HG02870 (cell line): Measurements from ENCODE around the gene LONP1.
A peak's percentile ranks its signal among the peaks of the same experiment; 100 is the strongest.
"Not testable (repeated sequence)": the region's sequence is repeated elsewhere in the genome, so short reads cannot be mapped to it uniquely, and the experiment has no call there.

Source experiments
- ATAC-seq: cut with Tn5 transposase; IDR thresholded peaks from one replicate; pipeline ENCODE4 v1.9.1; 2021; ENCODE audit warnings: mild to moderate bottlenecking, moderate library complexity; ENCODE audit not compliant: unreplicated experiment

LONP1 gene, protein sequence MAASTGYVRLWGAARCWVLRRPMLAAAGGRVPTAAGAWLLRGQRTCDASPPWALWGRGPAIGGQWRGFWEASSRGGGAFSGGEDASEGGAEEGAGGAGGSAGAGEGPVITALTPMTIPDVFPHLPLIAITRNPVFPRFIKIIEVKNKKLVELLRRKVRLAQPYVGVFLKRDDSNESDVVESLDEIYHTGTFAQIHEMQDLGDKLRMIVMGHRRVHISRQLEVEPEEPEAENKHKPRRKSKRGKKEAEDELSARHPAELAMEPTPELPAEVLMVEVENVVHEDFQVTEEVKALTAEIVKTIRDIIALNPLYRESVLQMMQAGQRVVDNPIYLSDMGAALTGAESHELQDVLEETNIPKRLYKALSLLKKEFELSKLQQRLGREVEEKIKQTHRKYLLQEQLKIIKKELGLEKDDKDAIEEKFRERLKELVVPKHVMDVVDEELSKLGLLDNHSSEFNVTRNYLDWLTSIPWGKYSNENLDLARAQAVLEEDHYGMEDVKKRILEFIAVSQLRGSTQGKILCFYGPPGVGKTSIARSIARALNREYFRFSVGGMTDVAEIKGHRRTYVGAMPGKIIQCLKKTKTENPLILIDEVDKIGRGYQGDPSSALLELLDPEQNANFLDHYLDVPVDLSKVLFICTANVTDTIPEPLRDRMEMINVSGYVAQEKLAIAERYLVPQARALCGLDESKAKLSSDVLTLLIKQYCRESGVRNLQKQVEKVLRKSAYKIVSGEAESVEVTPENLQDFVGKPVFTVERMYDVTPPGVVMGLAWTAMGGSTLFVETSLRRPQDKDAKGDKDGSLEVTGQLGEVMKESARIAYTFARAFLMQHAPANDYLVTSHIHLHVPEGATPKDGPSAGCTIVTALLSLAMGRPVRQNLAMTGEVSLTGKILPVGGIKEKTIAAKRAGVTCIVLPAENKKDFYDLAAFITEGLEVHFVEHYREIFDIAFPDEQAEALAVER

DNA sequence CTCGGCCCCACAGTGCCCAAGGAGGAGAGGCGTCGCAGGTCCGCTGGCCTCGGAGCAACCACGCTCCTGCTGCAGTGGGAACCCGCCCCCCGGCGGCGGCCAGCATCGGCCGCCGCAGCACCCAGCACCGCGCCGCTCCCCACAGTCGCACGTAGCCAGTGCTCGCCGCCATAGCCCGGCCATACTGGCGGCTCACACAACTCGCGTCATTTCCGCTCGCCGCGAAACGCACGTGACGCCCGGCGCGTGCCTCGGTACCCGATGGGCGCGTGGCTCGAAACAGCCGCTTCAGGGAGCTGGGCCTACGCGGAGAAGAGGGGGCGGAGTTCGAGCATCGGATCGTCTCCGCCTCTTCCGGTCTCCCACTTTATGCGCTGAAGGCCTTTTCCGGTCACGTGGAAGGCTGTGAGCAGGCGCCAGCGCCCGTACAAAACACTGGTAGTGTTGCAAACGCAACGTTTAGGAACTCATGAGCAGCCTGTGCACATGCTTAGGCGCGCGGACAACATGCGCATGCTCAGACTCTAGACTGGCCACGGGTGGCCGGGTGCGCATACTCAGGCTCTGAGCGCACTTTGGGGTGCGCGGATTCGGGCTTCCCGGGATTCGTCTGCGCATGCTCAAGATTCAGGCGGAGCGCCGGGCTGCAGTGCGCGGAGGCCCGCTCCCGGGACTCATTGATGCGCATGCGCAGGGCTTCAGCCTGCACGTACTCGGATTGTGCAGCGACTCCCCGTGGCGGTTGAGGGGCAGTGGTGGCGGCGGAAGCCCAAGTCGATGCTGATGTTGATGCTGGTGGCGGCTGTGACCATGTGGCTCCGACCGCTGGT, at the start of gene LONP1, which contains the start of gene CATSPERD:
TSS of gene LONP1 (minus strand) at position 186 of the 830 bp plus-strand sequence. CDS start at position 172, 14 bp downstream.
TSS of gene CATSPERD (plus strand) at position 677 of the 830 bp plus-strand sequence. CDS start at position 778, 101 bp downstream.
- ATAC-seq = peak; percentile 87

DNA sequence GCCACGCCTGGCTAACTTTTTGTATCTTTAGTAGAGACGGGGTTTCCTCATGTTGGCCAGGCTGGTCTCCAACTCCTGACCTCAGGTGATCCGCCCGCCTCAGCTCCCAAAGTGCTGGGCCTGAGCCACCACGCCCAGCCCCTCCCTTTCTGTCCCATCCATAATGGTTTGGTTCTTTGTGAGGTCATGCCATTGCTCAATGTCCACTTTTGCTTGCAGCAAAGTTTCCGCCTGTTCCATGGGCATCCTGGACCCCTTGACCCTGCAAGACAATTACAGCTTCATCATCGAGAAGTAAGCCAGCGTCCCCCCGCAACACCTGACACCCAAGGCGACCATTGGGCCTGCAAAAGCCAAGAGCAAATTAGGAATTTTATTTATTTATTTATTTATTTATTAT, 48.0 kb upstream of the LONP1 start:
- ATAC-seq = no peak

DNA sequence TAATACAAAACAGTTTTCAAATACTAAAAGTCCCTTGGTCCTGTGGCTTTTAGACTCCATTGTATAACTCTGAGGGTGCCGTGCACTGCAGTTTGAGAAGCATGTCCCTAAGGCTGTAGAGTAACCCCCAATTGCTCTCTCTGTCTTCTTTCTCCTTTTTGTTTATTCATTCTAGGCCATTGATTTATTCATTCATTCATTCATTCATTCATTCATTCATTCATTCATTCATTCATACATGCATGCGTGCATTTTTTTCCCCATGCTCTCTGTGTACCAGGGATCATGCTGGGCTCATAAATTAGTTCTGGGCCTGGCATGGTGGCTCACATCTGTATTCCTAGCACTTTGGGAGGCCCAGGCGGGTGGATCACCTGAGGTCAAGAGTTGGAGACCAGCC, 45.3 kb upstream of the LONP1 start:
- ATAC-seq = no peak

DNA sequence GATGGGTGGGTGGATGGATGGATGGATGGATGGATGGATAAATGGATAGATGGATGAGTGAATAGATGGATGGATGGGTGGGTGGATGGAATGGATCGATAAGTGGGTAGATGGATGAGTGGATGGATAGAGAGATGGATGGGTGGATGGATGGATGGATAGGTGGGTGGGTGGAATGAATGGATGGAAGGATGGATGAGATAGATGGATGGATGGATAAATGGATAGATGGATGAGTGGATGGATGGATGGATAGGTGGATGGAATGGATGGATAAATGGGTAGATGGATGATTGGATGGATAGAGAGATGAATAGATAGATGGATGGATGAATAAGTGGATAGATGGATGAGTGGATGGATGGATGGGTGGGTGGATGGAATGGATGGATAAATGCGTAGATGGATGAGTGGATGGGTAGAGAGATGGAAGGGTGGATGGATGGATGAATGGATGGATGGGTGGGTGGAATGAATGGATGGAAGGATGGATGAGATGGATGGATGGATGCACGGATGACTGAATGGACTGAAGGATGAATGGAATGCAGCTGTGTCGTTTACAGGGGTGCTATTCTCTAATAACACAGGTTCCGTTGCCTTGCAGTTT, 42.8 kb upstream of the LONP1 start:
- ATAC-seq = no peak

DNA sequence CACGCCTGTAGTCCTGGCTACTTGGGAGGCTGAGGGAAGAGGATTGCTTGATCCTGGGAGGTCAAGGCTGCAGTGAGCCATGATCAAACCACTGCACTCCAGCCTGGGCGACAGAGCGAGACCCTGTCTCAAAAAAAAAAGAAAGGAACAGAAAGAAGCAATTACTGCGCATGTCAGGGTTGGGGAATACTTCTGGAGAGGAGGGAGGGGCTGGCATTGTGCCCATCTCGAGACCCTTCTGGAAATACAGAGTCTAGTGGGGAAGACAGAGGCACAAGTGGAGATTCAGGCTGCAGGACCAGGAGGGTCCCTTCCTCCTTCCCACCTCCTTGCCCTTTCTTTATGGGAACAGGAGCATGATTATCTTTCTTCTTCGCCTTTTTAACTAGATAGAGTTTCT, 33.8 kb upstream of the LONP1 start:
- ATAC-seq = no peak

DNA sequence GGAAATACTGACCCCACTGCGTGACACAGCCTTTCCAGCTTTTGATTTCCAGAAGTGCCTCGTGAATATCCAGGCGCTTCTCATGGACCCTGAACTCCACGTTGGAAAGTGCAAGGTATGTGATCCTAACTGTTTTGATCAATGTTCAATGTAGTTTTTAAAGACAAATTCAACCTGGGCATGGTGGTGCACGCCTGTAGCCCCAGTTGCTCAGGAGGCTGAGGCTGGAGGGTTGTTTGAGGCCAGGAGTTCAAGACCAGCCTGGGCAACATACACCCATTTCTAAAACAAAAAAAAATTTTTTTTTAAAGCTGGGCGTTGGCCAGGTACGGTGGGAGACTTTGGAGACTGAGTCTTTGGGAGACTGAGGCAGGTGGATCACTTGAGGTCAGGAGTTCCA, 31.8 kb upstream of the LONP1 start:
- no peak for ATAC-seq

DNA sequence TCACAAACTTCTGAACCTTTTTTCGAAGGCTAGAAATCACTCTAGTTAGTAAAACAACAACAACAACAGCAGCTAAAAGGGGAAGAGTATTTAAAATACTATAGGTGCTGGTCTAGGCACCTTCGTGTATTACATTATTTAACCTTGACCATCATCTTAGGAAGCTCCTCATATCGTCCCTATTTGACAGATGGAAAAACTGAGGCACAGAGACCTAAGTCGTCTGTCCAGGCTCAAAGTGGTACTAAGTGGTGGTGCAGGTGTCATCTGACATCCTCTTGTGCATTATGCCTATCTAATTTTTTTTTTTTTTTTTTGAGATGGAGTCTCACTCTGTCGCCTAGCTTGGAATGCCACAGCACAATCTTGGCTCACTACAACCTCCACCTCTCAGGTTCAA, 29.6 kb upstream of the LONP1 start:
- no peak for ATAC-seq

DNA sequence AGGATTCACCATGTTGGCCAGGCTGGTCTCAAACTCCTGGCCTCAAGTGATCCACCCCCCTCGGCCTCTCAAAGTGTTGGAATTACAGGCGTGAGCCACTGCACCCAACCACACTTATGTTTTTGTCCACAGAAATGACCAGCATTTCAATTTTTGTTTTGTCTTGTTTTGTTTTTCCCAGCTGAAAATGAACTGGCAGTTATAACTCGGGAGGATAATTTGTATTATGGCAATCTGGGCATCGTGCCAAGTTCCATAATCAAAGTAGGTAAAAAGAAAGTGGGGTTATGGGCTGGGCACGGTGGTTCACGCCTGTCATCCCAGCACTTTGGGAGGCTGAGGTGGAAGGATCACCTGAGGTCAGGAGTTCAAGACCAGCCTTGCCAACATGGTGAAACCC, 29.0 kb upstream of the LONP1 start:
- not testable (repeated sequence) for ATAC-seq

DNA sequence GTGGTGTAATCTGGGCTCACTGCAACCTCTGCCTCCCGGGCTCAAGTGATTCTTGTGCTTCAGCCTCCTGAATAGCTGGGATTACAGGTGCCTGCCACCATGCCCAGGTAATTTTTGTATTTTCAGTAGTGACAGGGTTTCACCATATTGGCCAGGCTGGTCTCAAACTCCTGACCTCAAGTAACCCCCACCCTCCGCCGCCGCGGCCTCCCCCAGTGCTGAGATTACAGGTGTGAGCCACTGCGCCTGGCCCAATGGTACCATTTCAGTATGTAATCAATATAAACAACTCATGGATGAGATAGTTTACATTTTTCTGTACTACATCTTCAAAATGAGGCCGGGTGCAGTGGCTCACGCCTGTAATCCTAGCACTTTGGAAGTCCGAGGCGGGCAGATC, 25.1 kb upstream of the LONP1 start:
- ATAC-seq = not testable (repeated sequence)

DNA sequence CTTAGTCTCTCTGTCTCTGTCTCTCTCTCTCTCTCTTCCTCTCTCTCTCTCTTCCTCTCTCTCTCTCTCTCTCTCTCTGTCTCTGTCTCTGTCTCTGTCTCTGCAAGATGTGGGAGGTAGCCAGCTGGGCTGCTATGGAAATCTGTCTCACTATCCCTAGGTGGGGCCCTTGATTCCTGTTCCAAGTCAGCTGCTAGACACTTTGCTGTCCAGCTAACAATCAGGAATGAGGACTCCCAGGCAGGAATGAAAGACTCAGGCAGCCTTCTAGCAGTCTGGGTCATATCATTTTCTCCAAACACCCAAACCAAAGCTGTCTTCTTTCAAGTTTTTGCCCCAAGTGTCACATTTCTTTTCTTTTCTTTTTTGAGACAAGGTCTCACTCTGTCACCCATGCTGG, 23.7 kb upstream of the LONP1 start:
- no peak for ATAC-seq

DNA sequence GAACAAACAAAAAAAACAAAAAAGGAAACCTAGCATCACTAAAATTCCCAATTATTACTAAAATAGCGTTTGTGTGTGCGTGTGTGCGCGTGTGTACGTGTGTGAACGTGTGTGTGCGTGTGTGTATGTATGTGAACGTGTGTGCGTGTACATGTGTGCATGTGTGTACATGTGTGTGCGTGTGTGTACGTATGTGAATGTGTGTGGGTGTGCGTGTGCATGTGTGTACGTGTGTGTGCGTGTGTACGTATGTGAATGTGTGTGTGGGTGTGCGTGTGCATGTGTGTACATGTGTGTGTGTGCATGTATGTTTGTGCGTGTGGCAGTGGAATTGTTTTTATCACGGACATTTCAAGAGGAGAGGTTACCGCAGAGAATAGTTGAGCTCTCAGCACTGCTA, 22.1 kb upstream of the LONP1 start:
- no peak for ATAC-seq

DNA sequence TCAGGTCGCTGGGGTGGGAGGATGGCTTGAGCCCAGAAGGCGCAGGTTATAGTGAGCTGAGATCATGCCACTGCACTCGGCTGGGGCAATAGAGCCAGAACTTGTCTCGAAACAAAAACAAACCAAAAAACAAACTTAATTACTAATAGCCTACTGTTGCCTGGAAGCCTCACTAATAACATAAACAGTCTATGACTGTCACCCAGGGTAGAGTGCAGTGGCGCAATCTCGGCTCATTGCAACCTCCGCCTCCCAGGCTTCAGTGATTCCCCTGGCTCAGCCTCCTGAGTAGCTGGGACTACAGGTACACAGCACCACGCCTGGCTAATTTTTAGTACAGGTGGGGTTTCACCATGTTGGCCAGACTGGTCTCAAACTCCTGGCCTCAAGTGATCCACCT, 18.5 kb upstream of the LONP1 start:
- ATAC-seq = no peak

DNA sequence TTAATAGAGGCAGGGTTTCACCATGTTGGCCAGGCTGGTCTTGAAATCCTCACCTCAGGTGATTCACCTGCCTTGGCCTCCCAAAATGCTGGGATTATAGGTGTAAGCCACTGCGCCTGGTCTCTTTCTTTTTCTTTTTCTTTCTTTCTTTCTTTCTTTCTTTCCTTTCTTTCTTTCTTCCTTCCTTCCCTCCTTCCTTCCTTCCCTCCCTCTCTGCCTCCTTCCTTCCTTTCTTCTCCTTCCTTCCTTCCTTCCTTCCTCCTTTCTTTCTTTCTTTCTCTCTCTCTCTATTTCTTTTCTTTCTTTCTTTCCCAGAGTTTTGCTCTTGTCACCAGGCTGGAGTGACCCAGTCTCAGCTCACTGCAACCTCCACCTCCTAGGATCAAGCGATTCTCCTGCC, 13.2 kb upstream of the LONP1 start:
- ATAC-seq = not testable (repeated sequence)

DNA sequence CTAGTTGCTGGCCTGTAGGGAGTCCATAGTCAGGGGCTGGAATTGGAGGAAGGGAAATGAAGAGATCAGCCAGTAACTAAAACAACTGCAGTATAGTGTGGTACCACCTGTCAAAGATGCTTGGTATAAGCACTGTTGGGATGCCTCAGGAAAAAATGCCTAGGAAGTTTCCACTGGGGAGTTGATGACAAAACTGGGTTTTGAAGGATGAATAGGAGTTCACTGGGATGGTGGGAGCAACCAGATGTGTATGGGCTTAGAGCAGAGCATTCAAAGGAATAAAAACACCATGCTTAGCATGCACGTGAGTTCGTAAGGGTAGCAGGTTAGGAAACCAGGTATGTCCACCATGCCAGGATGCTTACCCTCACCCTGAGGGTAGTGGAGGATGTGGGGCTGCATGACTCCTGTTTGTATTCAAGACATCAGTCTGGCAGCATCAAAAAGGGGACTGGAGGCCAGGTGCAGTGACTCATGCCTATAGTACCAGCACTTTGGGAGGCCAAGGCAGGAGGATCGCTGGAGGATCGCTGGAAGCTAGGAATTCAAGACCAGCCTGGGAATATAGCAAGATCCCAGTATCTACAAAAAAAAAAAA, 7.6 kb upstream of the LONP1 start:
- ATAC-seq = no peak

DNA sequence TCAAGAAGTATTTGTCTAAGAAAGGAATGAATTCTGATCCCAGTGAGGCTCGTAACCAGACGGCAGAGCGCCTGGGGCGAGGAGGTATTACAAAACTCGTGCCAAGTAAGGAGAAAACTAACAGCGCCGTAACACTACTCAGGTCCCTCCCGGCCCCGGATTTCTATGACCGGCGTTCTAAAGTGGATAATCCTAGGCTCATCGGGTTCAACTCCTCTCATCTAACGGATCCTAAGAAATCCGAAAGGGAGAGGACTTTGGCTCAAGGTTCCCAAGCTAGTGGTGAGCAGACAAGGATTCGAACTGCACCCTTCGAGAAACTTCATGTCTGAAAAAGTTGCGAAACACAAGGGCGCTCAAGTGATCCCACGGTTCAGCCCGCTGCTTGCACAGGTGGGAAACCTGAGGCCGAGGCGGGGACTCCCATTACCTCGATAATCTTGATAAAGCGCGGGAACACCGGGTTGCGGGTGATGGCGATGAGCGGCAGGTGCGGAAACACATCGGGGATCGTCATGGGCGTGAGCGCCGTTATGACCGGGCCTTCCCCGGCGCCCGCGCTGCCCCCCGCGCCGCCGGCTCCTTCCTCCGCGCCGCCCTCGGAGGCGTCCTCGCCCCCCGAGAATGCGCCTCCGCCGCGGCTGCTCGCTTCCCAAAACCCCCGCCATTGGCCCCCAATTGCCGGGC, 529 bp downstream of the LONP1 start:
- ATAC-seq = no peak

DNA sequence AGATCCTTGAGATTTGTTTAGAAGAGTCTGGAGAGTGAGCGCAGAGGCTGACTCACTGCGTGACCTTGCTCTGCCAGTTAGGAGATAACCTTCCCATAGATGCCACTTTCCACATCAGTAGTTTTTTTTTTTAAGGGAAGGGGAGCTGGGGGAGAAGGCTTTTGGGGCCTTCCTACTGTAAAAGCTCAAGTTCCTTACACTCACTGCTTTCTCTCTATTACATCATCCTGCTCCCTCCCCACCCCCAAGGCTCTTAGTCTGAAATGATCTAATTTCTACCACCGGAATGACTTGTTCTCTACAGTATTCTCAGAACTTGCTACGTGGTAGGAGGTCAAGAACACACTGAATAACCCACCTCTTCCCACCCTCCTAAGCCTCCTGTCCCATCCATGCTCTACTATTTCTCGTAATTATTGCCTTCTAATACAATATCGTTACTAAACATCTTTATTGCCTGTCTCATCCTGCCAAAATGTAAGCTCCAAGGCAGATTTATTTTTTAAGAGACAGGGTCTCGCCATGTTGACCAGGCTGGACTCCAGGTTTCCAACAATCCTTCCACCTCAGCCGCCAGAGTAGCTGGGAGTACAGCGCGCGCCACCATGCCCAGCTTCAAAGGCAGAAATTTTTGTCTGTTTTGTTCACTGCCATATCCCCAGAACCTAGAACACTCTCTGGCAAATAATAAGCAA, 1.2 kb downstream of the LONP1 start:
- ATAC-seq = no peak

DNA sequence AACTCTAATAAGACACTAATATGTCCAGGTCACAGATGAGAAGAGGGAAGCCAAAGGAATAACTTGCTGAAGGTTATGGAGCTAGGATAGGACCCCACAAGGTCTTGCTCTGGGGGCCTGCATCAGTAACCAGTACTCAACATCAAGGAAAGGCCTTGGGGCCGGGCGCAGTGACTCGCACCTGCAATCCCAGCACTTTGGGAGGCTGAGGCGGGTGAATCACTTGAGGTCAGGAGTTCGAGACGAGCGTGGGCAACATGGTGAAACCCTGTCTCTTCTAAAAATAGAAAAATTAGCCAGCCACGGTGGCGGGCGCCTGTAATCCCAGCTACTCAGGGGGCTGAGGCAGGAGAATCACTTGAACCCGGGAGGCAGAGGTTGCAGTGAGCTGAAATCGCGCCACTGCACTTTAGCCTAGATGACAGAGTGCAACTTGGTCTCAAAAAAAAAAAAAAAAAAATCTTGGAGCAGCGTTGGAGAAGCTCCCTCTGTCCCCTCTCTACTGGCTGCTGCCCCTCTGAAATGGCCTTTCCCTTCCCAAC, 1.8 kb downstream of the LONP1 start:
- ATAC-seq = no peak

DNA sequence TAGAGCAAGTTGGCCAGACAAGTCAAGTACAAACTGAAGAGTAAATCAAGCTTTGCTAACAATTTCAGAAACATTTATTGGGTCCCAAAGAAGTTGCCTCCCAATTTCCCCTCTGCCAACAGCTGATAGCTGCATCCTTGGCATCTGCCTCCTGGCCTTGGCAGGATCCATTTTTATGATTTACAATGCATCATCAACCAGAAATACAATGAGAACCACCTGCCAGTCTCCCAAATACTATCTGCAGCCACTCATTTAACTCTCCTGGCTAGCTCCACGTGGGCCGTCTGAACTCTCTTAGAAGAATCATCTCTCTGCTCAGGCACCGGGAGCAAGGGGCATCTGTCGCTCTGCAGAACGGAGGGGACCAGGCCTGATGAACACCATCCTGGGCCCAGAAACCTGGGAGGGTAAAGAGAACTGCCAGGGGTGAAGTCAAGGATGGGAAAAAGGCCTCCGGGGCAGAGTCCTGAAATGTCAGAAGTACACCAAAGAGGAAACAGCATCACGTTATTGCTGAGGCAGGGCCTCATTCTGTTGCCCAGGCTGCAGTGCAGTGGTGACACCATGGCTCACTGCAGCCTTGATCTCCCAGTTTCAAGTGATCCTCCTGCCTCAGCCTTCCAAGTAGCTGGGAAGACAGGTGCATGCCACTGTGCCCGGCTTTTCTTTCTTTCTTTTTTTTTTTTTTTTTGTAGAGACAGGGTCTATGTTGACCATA, 2.6 kb downstream of the LONP1 start:
- no peak for ATAC-seq
